NB4 (cell line): ENCODE results near the gene SCAP.

Experiments
- POLR2A ChIP-seq: IDR thresholded peaks from 2 replicates; pipeline ENCODE4 v1.6.1; 2011; ENCODE audit warnings: mild to moderate bottlenecking; ENCODE audit not compliant: insufficient read length; ENCODE audit errors: extremely low read depth
- TF ChIP-seq, protein P1 (sequence below): IDR thresholded peaks from one replicate; pipeline ENCODE4 v1.5.1; 2012; ENCODE audit warnings: low read depth, low read length

- TF ChIP-seq POLR2A: no peak
- TF ChIP-seq, protein P1, sequence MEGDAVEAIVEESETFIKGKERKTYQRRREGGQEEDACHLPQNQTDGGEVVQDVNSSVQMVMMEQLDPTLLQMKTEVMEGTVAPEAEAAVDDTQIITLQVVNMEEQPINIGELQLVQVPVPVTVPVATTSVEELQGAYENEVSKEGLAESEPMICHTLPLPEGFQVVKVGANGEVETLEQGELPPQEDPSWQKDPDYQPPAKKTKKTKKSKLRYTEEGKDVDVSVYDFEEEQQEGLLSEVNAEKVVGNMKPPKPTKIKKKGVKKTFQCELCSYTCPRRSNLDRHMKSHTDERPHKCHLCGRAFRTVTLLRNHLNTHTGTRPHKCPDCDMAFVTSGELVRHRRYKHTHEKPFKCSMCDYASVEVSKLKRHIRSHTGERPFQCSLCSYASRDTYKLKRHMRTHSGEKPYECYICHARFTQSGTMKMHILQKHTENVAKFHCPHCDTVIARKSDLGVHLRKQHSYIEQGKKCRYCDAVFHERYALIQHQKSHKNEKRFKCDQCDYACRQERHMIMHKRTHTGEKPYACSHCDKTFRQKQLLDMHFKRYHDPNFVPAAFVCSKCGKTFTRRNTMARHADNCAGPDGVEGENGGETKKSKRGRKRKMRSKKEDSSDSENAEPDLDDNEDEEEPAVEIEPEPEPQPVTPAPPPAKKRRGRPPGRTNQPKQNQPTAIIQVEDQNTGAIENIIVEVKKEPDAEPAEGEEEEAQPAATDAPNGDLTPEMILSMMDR: no peak
Observed at GRCh38 chr3:47432673-47433072, 43.1 kb downstream of the SCAP start.
